GM10266 (cell line): Measurements from ENCODE around the gene CAMTA1.

ENCODE experiments used
- DNase-seq: peaks from one replicate; pipeline ENCODE4 v3.0.0; 2012; ENCODE audit errors: extremely low spot score
- CTCF ChIP-seq: IDR thresholded peaks from 2 replicates; pipeline ENCODE4 v1.5.1; 2012; ENCODE audit warnings: mild to moderate bottlenecking, low read depth; ENCODE audit not compliant: control insufficient read depth, insufficient read depth; ENCODE audit errors: missing control alignments

The CAMTA1 gene

GRCh38 chr1:7009741-7010525, 224.7 kb downstream of the CAMTA1 start:
- no peak for DNase-seq
- TF ChIP-seq CTCF: no peak

- DNase-seq: no peak
- TF ChIP-seq CTCF: no peak
These were observed 225.4 kb downstream of the CAMTA1 start for GRCh38 chr1:7010534-7011200.

- DNase-seq: no peak
- no peak for TF ChIP-seq CTCF
These were observed 226.6 kb downstream of the CAMTA1 start for GRCh38 chr1:7011826-7012225.

GRCh38 chr1:7012461-7012924, 227.2 kb downstream of the CAMTA1 start:
- DNase-seq: no peak
- TF ChIP-seq CTCF: no peak

- no peak for TF ChIP-seq CTCF
- no peak for DNase-seq
These were observed 228.8 kb downstream of the CAMTA1 start for GRCh38 chr1:7013833-7014639.

- no peak for DNase-seq
- no peak for TF ChIP-seq CTCF
These were observed 229.3 kb downstream of the CAMTA1 start for GRCh38 chr1:7014640-7014930.
